Stimulated activated CD4-positive, alpha-beta T cell treated with anti-CD3 and anti-CD28 coated beads, Interleukin-2, amount 100 ng/mL, for 48 hours (primary cell): ENCODE measurements around the gene S100A8.

Experiments
- DNase-seq, 2 donors: peaks; one replicate each; pipeline ENCODE4 v3.0.0-alpha.2; 2020

S100A8 gene

DNA sequence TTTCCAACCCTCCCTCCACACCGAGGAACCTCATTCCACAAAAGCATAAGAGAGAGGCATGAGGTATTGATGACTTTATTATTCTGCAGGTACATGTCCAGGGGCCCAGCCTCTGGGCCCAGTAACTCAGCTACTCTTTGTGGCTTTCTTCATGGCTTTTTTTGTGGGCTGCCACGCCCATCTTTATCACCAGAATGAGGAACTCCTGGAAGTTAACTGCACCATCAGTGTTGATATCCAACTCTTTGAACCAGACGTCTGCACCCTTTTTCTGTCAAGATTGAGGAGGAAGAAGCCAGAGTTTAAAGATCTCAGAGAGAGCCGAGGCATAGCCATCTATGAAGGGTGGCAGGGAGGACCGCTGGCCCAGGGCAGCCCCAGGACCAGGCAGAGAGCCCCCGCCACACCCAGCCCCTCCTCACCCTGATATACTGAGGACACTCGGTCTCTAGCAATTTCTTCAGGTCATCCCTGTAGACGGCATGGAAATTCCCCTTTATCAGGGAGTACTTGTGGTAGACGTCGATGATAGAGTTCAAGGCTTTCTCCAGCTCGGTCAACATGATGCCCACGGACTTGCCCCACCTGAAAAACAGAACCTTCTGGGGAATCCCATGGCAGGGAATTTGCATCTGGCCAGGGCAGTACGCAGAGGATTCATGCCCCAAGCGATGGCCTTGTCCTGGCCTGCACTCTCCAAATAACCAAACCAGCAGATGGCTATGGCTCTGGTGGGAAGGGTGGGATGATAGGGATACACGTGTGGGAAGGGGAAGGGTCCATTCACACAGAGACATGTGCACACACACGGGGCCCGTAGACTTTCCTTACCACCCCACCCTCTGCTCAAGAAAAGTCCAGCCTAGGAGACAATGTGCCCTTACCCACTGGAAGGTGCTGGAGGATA, 647 bp downstream of the S100A8 start:
- DNase-seq = no peak

DNA sequence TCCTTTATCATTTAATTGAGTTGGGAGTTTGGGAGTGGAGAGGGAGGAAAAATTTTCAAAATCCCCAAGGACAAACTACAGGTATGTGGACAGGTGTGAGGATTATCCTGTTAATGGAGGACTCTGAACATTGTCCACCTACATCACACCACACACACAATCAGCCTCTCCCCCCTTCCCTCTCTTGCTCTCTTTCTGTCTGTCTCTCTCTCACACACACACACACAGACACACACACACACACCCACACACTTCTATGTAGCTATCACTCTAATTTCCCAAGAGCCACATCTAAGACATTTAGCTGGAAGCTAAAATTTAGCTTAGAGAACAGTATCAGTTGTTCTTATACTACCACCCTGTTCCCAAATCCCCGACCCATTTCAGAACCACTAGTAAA, 1.5 kb downstream of the S100A8 start:
- DNase-seq = no peak

DNA sequence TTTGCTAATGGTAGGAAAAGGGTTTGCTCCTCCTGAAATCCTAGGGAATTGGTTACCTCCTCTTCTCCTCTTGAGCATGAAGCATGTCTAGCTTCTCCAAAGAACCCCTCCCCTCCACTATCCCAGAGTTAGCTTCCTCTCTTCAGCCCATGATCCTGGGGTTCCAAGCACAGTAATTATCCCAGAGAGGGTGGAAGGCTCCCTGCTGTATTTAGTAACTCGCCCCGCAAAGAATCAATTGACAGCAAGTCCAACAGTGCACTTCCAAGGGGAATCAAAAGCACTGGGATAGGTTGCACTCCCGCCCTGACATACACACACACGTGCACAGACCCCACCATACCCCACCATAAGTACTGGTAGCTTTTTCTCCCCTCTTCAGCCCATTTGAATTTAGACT, 3.1 kb downstream of the S100A8 start:
- no peak for DNase-seq

DNA sequence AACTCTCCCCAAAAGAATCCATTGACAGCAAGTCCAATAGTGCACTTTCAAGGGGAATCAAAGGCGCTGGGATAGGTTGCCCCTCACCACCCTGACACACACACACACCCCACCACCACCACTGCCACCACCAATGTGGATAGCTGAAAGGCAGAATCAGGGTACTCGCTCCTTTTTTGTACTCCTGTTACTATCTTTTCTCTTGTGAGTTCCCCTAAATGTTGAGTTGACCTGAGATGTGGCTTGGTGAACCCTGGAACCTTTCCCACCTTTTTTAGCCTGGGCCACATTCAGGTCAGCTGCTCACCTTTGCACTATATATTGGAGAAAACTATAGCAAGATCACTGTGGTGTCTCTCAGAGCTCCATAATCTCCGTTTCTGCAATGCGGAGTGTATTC, 3.9 kb downstream of the S100A8 start:
- no peak for DNase-seq

DNA sequence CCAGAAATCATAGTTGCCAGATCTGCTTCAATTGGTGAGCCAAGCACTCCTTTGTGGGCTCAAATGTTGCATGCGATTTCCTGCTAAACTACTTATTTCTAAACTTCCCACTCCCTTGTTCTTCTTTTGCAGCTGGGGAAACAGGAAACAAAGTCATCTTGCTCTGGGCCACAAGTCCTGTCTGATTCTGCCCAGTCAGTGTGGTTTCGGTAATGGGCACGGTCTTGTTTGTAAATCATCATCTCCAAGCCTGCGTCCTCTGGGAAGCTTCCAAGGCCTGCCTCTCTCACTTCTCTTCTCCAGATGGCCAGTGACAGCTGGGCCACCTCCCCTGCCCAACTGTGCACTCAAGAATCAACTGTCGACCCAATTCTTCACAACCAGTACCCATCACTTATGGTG, 4.4 kb downstream of the S100A8 start:
- DNase-seq = no peak

DNA sequence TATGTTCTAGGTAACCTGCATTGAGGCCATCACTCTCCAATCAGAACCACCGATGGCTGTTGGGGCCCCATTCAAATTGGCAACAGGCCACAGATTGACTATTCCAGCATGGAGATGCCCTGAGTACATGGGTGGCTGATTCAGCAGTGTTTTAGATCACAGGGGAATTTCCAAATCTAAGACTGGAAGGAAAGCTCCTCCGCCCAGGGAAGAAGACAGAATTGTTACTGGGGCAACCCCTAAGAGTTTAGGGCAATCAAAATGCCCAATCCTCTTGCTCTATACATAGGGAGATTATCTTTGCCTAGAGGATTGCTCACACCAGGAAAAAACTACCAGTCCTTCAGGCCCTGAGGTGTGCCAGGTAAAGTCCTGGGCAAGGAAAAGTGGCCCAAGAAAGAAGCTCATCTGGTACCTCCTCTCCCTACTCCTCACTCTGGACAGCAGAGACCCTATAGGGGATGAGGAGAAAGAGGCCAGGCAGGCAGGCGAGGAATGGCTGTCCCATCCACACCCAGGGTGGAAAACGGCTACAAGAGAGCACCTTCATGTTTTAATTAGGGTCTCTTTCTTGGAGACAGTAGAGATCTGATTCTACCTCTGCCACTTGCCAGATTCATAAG, 5.8 kb downstream of the S100A8 start:
- no peak for DNase-seq

DNA sequence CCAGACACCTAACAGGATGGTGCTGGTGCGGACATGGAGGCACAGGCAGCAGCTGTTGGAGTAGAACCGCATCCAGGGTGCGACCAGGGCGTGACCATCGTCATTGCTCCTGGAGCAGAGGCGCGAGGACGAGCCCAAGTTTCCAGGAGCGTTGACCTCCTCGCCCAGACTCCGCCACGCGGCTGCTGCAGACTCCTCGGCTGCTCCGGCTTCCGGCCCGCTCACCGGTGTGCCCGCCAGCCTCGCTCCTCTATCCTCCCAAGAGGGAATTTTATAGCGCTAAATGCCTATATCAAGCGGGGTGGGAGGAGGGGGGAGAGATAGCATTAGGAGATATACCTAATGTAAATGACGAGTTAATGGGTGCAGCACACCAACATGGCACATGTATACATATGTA, 10.2 kb downstream of the S100A8 start:
- no peak for DNase-seq

DNA sequence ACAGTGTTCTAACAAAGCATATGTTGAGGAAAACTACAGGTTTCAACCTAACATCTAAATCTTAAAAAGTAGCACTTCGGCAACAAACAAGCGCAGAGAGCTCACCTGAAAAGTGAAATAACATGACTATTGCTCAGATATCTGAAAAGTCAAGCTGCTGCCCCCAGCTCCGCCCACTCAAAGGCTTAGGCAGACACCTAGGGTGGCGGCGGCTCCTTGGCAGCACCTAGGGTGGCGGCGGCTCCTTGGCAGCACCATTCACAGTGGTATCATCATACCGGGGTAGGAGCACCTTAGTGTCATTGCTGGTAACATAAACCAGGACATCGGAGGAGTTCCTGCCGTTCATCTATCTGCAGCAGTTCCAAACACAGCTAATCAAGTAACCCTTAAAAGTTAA, 11.3 kb downstream of the S100A8 start:
- DNase-seq = no peak

DNA sequence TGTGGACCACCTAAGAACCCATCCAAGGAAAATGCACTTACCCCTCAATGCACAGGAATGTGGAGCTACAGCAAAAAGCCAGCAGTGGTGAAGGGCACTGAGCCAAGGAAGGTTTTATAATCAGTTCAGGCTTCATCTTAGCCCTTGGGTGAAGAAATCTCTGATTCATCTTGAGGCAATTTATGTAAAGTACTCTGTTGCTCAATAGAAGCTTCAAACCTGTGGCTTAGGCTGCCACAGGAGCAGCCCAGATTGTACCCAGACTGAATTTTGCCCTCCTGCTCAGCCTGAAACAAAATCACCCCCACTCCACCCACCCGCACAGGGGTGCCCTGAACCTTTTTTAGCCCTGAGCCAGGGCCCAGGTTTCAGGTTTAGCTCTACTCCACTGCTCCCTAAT, 15.4 kb downstream of the S100A8 start, which contains the start of gene S100A12:
Gene S100A12 (minus strand): TSS at position 111 of the 400 bp plus-strand sequence. CDS start 1,029 bp downstream, outside the sequence.
- DNase-seq = no peak

DNA sequence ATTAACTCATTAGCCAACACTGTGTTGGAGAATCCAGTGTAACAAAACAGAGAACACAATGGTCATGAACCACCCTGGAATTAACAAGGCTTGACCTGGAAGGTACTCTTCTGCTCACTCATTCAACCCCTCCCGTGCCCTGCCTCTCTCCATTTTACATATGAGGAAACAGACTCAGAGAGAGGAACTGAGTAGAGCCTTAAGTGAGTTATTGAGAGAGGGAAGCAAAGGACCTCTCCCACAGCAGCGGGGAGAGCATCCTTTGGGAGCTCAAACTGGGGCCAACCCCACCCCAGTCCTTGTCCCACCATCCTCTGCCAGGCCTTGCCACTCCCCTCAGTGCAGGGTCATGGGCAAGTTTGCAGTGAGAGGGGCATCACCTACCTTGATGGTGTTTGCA, 16.8 kb downstream of the S100A8 start:
- DNase-seq = no peak

DNA sequence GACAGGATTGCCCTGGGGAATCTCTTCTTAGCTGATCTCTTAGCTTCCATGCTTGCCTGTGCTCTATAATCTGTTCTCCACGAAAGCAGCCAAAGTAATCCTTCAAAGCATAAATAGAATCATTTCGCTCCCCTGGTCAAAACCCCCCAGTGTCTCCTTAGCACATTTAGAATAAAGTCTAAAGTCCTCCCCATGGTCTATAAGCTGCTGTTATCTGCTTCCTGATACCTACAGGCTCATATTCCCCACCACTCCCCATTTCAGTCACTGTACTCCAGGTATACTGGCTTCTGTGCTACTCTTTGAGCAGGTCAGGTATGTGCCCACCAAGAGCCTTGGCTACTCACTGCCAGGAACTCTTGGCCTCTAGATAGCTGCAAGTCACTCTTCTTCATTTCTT, 18.3 kb downstream of the S100A8 start:
- DNase-seq = no peak

DNA sequence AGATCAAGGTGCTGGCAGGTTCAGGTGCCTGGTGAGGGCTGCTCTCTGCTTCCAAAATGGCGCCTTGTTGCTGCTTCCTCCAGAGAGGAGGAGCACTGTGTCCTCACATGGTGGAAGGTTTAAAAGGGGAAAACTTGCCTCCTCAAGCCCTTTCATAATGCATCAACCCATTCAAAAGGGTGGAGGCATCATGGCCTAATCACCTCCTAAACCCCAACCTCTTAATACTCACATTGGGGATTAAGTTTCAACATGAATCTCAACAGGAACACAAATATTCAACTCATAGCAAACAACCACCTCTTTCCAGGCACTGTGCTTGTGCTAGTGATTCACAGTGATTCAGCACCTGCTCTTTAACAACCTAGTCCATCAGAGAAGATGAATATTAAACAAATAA, 19.6 kb downstream of the S100A8 start:
- DNase-seq = no peak

DNA sequence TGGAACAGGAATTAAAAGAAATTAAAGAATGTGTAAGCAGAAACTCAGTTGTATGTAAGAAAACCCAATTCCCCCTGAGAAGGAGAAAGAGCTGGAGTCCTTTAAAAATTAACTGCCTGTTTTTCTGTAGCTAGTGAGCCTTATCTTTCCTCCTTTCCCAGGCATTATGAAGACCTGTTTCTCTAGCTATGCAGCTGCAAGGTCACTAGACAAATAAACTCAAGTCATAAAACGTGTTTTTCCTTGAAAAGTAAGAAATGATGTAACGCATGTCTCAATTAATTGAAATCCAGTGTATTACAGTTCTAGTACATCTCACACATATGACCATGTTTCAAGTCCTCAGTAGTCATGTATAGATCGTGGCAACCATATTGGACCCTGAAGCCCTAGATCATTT, 20.7 kb downstream of the S100A8 start:
- DNase-seq = no peak

DNA sequence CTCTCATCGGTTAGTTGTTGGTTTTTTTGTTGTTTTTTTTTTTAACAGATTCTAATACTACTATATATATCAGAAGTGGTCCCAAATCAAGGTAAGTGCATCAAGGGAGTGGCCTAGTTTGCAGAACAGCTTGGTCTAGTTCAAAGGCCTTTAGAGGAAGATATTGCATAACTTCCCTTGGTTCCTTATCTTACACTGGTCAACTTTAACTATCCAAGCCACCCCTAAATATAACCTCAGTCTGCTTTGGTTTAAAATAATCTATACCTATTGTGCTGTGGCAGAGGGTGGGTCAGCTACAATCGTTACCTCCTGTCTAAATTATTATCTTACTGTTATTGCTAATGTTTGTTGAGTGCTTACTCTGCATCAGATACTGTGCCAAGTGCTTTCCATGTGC, 22.4 kb downstream of the S100A8 start:
- no peak for DNase-seq

DNA sequence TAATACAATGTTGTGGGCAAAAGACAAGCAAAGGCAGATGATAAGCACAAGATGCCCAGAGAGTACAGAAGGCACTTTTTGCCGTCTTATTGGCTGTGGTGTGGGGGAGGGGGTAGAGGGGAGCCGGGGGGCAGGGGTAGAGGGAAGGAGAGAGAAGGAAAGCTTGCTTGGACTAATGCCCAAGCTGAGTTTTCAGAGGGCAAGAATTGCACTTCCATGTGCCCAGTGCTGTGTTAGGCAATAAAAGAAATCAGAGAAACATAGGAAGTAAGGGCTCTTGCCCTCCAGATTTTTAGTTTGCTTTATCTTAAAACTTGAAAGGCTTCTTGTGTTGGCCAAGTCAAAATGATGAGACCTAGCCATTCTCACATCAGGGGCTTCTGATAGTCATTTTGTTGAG, 23.8 kb downstream of the S100A8 start:
- no peak for DNase-seq

DNA sequence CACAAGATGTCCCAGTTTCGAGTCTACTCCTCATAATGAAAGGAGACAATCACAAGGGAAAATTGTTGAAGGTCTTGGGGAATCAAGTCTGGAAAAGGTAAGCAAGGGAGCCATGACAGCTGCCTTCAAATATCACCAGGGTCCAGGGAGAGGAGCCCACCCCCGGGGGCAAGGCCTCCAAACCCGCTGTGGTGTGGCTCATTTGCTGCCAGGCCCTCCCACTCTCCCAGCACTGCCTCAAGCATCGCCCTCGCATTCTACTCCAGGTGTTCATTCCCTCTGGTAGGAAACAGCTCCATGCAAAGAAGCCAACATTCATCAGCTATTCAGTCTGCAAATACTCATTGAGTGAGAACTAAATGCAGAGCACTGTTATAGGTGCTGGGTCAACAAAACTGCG, 24.6 kb downstream of the S100A8 start:
- no peak for DNase-seq

DNA sequence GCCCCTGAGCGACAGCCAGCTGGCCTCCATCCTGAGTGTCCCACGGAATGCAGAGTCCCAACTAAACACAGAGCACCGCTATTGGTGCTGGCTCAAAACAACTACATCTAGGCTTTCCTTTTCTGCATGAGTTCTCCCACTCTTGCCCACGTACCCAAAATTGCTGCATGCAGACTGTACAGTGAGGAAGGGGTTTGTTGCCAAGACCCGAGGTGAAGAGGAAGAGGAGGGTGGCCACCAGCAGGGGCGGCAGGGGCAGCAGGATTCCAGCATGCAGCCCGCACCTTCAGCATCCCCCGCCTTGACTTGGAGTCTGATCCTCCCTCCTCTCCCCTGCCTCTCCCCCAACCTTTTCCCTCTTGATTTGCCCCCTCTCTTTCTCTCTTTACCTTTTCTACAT, 25.2 kb downstream of the S100A8 start:
- no peak for DNase-seq

DNA sequence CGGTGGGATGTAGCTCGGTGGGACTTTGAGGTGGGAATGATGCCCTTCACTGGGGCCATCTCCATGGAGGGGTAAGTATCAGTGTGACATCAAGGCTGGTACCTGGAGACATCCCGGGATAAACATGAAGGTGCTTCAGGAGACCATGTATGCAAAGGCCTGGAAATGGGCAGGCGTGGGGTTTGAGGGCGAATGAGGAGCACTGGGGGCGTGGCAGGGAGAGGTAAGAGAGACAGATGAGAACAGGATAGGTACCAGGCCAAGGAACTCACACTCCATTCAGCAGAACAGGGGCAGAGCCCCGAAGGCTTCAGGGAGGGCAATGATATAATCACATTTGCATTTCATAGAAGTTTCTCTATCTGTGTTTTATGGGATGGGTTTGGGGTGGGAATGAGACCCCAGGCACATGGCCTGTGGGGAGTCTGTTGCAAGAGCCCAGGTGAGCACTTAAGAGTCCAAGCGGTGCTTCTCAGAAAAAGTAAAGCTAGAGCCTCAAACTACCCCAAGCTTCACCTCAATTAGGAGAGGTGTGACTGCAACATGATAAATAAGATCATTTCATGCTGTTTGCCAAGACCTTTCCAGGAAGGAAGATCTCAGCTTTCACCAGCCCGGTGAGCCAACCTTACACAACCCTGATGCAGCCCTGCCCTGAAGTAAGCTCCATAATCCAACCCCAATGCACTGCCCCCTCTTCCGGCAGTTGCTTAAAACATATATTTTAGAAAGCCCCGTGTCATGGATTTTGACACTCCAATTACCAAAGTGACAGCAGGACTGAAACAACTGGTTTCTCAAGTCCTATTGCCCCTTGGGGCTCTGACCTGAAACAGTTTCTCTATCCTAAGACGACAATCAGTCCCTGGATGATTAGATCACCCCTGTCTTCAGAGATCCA, 25.9 kb downstream of the S100A8 start:
- DNase-seq = no peak

DNA sequence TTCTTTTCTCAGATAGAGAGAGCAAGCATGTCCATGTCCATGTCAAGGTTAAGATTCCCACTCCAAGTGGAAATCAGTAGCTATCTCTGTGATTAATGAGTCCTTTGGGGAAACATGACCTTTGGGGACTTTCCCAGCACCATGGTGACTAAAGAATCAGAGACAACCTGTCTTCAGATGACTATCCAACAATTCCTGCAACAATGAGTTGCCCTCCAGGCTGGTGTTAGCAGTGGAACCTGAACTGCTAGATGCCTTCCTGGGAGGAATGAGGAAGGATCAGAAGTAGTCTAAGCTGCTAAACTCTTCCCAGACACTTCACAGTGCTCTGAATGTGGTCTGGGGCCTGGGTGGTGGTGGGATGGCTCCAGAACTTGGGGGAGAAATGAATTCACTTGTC, 26.7 kb downstream of the S100A8 start:
- no peak for DNase-seq

DNA sequence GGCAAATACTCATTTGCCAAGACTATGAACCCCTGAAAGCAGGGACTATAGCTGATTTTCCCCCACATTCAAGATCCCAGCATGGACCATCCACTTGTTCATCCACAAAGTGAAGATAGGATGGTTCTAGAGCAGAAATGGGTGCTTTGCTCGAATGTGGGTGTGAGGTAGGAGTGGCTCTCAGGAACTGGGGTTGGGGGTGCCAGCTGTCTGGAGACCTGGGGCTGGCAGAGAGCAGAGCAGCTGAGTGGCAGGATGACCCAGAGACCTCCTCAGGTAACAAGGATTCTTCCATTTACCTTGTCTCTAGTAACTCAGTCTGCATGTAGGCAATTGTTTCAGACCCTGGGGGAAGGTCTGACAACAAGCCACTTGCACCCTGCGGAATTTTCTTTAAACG, 27.2 kb downstream of the S100A8 start:
- no peak for DNase-seq

DNA sequence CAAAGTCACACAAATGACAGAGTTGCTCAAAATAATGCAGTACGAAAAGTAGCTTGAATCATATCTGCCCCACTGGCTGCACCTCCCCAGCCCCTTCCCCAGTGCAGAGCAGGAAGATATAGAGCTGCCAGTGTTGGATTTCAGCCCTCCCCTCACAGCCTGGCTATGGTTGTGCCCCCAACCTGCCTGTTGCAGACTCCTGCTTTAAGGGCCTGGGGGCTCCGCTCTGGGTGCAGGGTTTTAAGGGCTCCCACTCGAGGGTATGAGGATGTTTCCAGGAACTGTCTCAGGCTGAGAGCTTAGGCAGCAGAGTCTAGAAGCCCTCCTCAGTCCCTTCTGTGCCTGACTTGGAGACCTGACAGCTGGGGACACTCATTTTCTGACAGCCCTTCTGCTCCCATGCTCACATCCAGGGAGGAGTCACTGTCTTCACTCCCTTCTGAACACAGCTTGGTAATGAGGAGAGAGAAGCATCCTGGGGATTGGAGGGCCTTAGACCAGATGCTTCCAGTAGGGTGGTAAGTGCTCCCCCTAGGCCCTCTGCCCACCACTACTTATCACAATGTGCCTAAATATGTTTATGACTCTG, 28.6 kb downstream of the S100A8 start:
- no peak for DNase-seq

DNA sequence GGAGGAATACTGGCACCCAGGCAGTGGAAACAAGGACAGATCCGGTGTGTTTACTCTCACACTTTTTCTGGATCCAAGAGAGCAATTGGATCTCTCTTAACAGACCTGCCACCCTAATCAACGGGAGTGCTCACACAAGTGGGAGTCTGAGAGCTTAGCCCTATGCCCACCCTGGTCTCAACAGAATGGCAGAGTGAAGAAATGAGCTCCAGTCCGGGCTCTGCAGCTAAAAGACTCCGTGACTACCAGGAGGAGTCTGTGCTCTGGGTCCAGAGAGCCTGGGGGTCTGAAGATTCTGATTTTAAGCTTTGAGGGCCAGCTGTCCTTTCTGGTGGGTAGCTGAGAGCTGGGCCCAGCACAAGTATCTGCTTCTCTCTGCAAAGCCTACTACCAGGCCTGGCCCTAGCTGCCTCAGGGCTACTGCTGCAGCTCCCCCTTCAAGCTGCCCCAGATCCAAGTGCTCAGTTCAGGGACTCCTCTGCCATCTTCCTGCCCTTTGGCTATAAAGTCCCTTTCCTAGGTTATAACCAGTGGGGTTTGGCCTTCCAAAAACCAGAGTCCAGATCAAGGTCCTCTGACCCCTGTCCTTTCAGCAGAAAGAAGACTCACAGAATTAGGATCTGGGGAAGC, 29.3 kb downstream of the S100A8 start:
- DNase-seq = no peak
